ENCODE measurements around the gene CACNA1F.

DNA sequence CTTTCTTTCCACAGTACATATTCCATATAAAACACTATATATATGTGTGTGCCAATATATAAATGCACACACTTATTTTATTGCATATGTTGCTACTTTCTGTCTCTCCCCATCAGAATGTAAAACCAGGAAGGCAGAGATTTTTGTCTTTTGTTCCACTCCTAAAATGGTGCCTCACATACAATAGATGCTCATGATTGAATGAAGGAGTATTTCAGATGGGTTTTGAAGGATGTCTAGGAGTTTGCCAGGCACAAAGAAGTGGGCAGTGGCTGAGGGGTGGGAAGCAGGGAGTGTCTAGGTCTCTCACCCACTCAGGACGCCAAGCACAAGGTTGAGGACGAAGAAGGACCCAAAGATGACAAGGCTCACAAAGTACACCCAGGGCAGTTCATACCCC lies 5.4 kb downstream of the CACNA1F start:
- TF ChIP-seq, protein P1, sequence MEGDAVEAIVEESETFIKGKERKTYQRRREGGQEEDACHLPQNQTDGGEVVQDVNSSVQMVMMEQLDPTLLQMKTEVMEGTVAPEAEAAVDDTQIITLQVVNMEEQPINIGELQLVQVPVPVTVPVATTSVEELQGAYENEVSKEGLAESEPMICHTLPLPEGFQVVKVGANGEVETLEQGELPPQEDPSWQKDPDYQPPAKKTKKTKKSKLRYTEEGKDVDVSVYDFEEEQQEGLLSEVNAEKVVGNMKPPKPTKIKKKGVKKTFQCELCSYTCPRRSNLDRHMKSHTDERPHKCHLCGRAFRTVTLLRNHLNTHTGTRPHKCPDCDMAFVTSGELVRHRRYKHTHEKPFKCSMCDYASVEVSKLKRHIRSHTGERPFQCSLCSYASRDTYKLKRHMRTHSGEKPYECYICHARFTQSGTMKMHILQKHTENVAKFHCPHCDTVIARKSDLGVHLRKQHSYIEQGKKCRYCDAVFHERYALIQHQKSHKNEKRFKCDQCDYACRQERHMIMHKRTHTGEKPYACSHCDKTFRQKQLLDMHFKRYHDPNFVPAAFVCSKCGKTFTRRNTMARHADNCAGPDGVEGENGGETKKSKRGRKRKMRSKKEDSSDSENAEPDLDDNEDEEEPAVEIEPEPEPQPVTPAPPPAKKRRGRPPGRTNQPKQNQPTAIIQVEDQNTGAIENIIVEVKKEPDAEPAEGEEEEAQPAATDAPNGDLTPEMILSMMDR (IDR thresholded peaks at IDR 0.05) = no peak
- TF ChIP-seq EZH2 (IDR thresholded peaks at IDR 0.05) (no peak), EZH2phosphoT487 (IDR thresholded peaks at IDR 0.05) (no peak)
